GM18507 (cell line): ENCODE measurements around the gene STING1.
A peak's percentile ranks its signal among the peaks of the same experiment; 100 is the strongest.
"Not testable (repeated sequence)": the region's sequence is repeated elsewhere in the genome, so short reads cannot be mapped to it uniquely, and the experiment has no call there.

Experiments used
- DNase-seq: peaks from one replicate; pipeline ENCODE4 v3.0.0; 2011; ENCODE audit warnings: low read depth; ENCODE audit not compliant: insufficient read length; ENCODE audit errors: extremely low spot score
- FAIRE-seq: peaks from 2 replicates; lab custom pipeline; 2011; peaks lifted over from hg19 to GRCh38; lab: Jason Lieb, UNC

STING1 gene

DNA sequence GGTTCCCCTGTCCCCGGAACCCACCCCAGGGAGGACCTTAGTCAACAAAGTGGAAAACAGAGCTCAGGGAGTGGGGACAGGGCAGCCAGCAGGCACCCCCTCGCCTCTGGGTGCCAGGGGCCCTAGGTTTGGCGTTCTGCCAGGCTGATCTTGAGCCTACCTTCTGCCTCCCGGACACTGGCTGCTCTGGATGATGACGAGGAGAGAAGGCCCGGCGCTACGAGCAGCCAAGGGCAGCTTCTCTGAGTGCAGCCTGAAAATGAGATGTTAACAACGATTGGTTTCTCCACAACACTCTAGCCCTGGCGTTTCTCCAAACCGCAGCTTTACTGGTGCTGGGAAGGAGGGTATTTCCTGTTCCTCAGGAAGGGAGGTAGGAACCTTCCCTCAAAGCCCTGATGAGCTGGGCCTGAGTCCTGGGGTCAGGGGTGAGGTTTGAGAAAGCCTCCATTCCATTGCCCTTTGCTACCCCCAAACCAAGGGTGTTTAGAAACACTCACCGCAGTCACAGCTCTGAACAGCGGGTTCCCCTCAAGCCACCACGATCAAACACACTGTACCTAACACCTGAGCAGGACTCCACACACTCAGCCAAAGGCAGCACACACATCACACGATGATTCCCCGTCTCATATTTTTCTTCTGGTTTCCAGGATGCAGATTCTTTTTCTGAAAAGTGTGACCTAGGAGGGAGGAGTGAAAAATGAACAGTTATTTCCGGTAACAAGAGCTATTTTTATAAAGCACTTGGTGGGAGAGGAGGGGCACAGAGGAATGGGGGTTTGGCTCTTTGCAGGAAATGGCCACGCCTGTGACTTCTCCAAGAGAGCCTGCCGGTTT is at the start of gene STING1:
STING1 (minus strand) TSS at position 709 of the 840 bp plus-strand sequence. CDS start 1,054 bp downstream, outside the sequence.
- FAIRE-seq (peak; percentile 75), DNase-seq (no peak)

DNA sequence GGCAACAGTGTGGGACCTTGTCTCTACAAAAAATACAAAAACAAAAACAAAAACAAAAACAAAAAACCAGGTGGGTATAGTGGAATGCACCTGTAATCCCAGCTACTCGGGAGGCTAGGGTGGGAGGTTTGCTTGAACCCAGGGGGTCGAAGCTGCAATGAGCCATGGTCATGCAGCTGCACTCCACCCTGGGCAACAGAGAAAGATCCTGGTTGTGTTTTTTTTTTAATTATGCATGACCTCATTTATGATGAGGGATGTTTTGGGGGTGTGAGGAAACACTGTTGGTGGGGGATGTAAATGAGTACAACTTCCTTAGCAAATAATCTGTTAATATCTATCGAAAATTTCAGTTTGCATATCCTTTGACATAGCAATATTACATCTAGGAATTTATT is 49.2 kb upstream of the STING1 start:
- no peak for FAIRE-seq

DNA sequence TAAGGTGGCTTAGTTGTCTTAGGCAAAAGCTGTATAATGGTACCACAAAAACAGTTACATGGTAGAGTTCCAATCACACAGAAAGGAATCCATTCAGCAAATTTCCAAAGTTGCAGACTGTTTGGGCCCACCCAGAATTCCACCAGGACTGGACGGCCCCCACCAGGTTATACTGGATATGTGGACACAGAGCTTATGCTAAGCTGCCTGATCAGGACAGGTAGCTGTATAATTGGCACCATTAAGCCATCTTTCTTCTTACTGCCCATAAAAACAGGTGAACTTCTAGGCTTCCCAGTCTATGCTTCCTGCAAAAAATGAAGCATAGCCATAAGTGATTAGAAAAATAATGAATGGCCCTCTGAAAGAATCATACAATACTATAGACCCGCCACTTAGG is 47.5 kb upstream of the STING1 start:
- not testable (repeated sequence) for FAIRE-seq, DNase-seq

More for the DNA sequence above, 49.2 kb upstream of the STING1 start:
- DNase-seq = no peak

DNA sequence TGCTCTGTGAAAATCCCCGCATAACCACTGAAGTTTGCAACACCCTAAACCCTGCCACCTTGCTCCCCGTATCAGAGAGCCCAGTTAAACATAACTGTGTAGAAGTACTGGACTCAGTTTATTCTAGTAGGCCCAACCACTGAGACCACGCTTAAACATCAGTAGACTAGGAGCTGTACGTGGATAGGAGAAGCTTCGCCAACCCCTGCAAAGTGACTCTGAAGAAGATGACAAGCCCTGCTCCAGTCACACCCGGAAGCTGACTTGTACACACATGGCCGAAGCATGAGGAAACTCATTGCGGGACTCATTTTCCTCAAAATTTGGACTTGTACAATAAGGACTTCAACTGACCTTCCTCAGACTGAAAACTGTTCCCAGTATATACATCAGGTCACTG is 46.1 kb upstream of the STING1 start:
- not testable (repeated sequence) for DNase-seq
- FAIRE-seq = peak; percentile 72

DNA sequence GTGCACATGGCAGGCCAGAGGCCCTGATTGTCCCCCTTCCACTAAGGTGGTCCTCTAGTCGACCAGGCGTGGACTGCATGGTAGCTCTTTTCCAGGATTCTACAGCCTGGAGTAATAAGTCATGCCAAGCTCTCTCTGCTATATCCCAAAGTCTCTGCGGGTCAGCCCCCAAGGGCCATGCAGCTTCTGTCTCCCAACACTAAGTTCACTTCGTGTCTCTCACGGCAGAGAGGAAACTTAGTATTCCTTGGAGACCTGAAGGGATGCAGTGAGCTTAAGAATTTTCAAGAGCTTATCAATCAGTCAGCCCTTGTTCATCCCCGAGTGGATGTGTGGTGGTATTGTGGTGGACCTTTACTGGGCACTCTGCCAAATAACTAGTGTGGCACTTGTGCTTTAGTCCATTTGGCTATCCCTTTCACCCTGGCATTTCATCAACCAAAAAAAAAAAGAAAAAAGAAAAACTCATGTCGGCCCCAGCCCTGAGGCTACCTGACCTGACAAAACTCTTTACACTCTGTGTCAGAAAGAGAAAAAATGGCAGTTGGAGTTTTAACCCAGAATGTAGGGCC is 45.4 kb upstream of the STING1 start:
- DNase-seq, FAIRE-seq: not testable (repeated sequence)

DNA sequence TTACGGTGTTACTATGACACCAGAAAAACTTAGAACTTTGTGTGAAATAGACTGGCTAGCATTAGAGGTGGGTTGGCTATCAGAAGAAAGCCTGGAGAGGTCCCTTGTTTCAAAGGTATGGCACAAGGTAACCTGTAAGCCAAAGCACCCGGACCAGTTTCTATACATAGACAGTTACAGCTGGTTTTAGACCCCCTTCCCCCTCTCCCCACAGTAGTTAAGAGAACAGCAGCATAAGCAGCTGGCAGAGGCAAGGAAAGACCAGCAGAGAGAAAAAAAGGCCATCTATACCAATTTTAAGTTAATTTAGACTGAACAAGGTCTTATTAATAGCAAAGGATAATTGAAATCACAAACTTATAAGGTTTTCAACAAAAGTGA is 44.5 kb upstream of the STING1 start:
- not testable (repeated sequence) for DNase-seq, FAIRE-seq

DNA sequence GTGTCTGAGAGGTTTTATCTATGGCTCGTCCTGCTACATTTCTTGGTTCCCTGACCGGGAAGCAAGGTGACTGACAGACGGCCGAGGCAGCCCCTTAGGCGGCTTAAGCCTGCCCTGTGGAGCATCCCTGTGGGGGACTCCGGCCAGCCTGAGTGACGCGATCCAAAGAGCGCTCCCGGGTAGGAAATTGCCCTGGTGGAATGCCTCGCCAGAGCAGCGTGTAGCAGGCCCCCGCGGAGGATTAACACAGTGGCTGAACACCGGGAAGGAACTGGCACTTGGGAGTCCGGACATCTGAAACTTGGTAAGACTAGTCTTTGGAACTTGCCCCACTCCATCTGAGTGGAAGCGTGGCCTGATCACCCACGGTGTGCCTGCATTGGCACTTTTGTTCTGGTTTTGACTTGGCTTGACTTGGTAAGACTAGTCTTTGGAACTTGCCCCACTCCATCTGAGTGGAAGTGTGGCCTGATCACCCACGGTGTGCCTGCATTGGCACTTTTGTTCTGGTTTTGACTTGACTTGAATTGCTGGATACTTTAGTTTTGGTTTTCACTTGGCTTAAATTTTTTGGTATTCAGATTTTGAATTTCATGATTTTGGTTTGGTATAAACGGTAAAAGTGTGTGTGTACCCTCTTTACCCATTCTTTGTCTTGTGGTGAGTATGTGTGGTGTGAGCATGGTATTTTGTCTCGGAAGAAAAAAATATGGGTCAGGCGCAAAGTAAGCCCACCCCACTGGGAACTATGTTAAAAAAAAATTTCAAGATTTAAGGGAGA is 43.9 kb upstream of the STING1 start:
- not testable (repeated sequence) for FAIRE-seq

DNA sequence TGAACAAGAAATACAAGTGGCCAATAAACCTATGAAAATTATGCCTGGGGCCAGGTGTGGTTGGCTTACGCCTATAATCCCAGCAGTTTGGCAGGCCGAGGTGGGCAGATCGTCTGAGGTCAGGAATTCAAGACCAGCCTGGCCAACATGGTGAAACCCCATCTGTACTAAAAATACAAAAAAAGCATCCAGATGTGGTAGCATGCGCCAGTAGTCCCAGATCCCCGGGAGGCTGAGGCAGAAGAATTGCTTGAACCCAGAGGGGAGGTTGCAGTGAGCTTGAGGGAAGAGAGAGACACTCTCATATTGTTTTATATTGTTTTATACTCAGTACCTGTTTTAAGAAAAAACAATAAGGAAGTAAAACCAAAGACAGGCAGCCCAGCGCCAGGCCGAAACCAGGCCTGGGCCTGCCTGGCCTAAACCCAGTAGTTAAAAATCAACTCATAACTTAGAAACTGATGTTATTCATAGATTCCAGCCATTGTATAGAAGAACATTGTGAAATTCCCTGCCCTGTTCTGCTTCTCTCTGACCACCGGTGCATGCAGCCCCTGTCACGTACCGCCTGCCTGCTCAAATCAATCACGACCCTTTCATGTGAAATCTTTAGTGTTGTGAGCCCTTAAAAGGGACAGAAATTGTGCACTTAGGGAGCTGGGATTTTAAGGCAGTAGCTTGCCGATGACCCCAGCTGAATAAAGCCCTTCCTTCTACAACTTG is 43.2 kb upstream of the STING1 start:
- peak; percentile 96 for FAIRE-seq
- DNase-seq = not testable (repeated sequence)

More for the DNA sequence above, 43.9 kb upstream of the STING1 start:
- DNase-seq = not testable (repeated sequence)

DNA sequence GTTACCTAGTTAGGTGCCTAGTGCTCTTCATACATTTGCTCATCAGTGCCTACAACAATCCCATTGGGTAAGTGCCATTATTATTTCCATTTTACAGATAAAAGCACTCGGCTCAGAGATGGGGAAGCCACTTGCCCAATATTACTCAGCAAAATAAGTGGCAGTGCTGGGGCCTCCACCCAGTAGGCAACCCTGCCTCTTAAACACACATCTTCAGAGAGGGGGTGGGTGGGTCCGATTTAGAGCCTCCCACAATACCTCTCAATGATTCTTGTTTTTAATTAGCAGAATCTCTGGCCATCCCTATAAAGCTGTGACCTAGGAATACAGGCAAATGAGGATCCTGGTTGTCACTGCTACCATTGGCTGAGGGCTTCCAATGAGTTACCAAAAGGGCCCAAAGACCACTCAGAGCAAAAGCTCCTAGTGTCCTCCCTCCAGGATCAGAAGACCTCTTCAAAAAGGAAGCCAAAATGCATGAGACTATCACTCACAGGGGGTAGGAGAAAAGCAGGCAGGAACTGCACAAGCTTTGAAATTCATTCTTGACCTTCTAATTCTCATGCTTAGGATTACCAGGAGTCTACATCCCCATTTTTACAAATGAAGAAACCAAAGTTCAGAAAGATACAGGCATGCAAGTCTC is 42.5 kb upstream of the STING1 start:
- FAIRE-seq = peak; percentile 73
- no peak for DNase-seq

DNA sequence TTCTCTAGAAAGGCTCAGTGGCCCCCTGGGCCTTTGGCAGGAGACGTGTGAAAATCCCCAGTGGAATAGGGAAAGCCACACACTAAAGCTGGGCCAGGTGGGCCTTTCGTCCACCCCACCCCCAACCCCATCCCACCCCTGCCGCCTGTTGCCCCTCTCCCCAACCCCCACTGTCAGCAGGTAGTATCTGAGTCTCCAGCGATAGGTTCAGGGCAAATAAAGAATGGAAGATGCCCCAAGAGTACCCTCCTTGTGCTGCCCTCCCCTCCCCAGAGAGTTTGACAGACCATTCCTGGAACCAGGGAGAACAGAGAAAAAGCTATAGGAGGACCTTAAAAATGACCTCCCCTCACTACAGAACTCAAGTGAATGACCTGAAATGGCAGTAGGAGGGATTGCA is 41.9 kb upstream of the STING1 start:
- no peak for DNase-seq
- no peak for FAIRE-seq

DNA sequence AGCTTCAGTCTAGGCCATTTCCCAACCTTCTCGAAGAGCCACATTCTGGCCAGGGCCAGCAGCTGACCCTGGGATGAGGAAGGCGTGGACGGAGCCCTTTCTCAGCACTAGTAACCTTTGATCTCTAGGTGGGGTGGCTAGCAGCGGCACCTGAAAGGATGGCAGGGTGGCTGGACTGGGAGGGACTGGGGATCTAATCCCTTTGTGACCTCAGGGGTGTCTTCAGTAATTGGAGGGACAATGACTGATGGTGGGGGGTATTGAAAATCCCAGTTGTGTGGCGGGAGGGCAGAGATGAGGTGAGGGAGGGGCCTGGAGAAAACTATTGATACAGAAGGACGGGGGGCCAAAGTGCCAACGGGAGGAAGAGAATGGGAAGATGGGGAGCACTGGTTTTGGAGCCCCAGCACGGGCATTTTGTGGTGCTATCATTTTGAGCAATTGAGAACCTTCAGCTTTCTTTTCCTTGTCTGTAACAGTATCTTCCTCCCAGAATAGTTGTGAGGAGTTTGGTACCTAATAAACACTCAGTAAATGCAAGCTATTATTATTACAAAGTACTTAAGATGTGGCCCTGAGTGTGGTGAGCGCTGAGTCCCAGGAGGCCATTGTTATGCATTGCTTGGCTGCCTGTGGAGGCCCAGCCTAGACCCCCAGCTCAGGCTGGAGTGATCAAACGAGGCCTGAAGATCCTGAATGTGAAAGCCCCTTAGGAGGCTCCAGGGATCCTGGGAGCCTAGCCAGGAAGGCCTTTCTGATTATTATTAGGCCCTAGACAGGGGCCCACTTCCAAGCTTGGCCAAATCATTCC is 41.3 kb upstream of the STING1 start:
- FAIRE-seq = no peak
- no peak for DNase-seq

DNA sequence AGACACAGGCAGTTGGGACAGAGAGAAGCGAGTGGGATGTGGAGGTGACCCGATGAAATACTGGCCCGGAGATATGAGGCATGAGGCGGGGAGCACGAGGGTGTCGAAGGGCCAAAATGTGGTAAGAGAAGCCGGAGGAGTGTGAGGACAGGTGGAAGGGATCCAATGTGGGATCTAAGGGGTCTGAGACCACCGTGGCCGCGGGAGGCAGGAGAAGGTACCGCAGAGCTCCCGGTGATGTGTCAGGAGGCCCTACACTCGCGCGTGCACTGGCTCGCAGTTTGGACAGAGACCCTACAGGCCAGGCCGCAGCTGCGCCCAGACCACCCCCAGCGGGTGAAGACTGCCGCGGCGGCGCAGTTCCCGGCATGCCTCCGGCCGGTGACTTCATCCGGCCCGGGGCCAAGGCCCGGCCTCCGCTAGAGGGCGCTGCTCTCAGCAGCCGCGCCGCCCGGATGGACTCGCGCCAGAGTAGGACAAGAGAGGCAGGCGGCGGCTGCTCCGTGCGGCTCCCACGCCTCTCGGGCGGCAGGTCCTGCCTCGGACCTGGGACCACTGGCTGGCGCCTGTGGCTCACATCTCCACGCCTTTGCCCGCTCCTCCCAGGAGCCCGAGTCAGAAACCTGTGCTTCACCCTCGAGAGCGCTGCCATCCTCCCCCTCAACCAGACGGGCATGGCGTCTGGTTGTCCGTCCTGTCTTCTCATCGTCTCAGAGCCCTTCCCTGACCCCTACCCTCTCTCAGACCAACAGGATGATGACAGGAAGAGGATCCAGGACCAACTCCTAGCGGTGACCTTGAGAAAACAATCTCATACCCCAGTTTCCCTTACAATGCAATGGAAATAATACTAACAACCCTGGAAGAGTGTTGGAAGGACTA is 35.4 kb upstream of the STING1 start:
- peak; percentile 46 for FAIRE-seq

DNA sequence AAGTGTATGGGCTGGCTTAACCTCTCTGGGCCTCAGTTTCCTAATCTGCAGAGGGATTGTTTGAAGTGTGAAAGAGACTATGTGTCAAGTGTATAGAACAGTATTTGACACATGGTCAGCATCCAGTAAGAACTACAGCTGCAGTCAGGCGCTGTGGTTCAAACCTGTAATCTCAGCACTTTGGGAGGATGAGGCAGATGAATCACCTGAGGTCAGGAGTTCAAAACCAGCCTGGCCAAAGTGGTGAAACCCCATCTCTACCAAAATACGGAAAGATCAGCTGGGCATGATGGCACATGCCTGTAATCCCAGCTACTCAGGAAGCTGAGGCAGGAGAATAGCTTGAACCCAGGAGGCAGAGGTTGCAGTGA is 31.9 kb upstream of the STING1 start:
- FAIRE-seq (no peak), DNase-seq (no peak)

More for the DNA sequence above, 35.4 kb upstream of the STING1 start:
- peak; percentile 80 for DNase-seq

DNA sequence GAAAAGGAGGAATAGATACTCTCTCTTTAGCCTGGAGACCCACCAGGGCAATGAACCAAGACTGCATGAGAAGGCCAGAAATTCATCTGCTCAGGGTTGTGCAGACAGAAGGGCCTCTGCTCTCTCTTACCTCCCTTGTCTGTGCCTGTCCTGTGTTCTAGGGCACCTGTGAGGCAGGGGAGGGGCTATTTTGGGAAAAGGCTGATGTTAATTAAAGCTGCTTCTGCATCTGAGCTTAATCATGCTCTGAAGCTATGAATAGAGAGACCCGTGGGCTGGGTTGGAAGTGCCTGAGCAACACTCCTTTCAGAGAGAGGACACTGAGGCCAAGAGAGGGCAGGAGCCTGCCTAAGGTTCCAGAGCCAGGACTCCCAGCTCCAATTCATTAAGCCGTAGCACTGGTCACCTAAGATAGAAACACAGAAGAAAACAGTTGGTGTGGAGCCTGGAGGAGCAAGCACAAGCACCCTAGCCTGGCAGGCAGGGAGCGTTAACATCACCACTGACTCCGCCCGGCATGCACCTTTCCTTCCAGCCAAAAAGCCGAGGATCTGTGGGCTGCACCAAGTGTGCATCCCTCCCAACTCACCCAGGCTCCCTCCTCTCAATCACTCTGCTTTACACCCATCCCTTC is 31.4 kb upstream of the STING1 start:
- FAIRE-seq = no peak
- no peak for DNase-seq

DNA sequence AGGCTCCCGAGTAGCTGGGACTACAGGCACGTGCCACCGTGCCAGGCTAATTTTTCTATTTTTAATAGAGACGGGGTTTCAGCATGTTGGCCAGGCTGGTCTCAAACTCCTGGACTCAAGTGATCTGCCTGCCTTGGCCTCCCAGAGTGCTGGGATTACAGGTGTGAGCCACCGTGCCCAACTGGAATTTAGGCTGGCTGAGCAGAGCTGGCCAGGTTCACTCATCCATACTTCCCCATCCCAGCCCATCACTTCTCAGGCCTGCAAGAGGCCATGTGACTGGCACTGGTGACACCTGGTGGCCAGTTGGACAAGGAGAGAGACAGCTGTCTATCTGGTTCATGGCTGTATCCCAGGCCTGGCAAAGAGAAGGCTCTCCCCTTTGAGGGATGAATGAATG is 30.9 kb upstream of the STING1 start:
- not testable (repeated sequence) for DNase-seq
- FAIRE-seq = peak; percentile 73

DNA sequence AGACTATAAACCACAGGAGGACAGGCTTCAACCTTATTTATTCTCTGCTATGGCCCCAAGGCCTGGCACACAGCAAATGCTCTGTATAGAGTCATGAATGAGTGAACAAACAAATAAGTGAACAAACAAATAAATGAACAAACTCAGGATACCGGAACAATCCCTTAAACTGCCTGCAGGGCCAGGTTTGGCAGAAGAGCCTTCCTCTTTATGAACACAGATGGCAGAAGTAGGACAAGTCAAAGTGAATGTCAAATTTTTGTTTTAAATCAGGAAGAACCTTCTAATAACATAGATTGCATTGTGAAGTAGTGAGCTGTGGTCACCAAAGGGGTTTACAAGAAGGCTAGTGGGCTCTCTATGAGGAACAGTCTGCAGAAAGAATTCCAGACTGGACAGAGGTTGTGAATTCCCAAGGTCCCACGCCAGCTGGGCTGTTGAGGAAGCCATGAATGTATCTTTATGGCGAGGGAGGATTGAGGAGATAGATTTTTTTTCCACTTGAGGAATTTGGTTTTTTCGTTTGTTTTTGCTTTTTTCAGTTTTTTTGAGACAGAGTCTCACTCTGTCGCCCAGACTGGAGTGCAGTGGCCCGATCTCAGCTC is 30.3 kb upstream of the STING1 start:
- FAIRE-seq (no peak), DNase-seq (no peak)
